GM23338 (cell line): ENCODE measurements around the gene CCBE1. TPM values are rescaled to one million over a fixed set of nuclear protein-coding genes. Genes with fewer than 3 reads are reported as not detected.

Experiments used
- ATAC-seq: fragments of 200-7000 bp; cut with Tn5 transposase; 3 replicates; pipeline ENCODE4 v1.9.1; 2020
- DNase-seq: peaks from one replicate; pipeline ENCODE4 v3.0.0-alpha.2; 2015; ENCODE audit warnings: low spot score
- H2AFZ ChIP-seq: fragments of 200-600 bp; sonication (generic); 2 replicates; pipeline ENCODE4 v1.8.0; 2016; ENCODE audit warnings: antibody characterized with exemption, mild to moderate bottlenecking, moderate library complexity
- H3F3A ChIP-seq: fragments of 200-600 bp; sonication (generic); replicated peaks from 2 replicates; pipeline ENCODE4 v1.8.0; 2017; ENCODE audit warnings: antibody characterized with exemption, mixed run types, low read depth
- H3K27ac ChIP-seq: fragments of 200-600 bp; sonication (generic); 2 replicates; pipeline ENCODE4 v1.6.1; 2016; ENCODE audit warnings: low read depth
- H3K27me3 ChIP-seq: fragments of 200-600 bp; sonication (generic); 2 replicates; pipeline ENCODE4 v1.8.0; 2016; ENCODE audit warnings: mild to moderate bottlenecking, mixed run types, moderate library complexity; ENCODE audit not compliant: insufficient read depth
- H3K36me3 ChIP-seq: fragments of 200-600 bp; sonication (generic); 2 replicates; pipeline ENCODE4 v1.8.0; 2016; ENCODE audit warnings: mild to moderate bottlenecking; ENCODE audit not compliant: insufficient read depth
- H3K4me1 ChIP-seq: fragments of 200-600 bp; sonication (generic); 2 replicates; pipeline ENCODE4 v1.8.0; 2016; ENCODE audit warnings: mild to moderate bottlenecking, moderate library complexity; ENCODE audit not compliant: insufficient read depth
- H3K4me2 ChIP-seq: fragments of 200-600 bp; sonication (generic); 2 replicates; pipeline ENCODE4 v1.7.1; 2017; ENCODE audit warnings: mixed run types
- H3K4me3 ChIP-seq: fragments of 200-600 bp; sonication (generic); 2 replicates; pipeline ENCODE4 v1.6.1; 2016; ENCODE audit warnings: mixed run types
- H3K79me2 ChIP-seq: fragments of 200-600 bp; sonication (generic); replicated peaks from 2 replicates; pipeline ENCODE4 v1.8.0; 2017; ENCODE audit warnings: mild to moderate bottlenecking; ENCODE audit not compliant: insufficient read depth
- H3K9me2 ChIP-seq: fragments of 200-600 bp; sonication (generic); 2 replicates; pipeline ENCODE4 v1.8.0; 2017; ENCODE audit not compliant: insufficient read depth
- H4K20me1 ChIP-seq: fragments of 200-600 bp; sonication (generic); replicated peaks from 2 replicates; pipeline ENCODE4 v1.8.0; 2017; ENCODE audit warnings: mild to moderate bottlenecking; ENCODE audit not compliant: insufficient read depth
- H3K27ac Mint-ChIP-seq: 2 replicates; pipeline ENCODE4 v1.8.0; 2020; ENCODE audit warnings: inconsistent platforms, mild to moderate bottlenecking, moderate library complexity, mixed read lengths
- H3K27me3 Mint-ChIP-seq: 3 replicates; pipeline ENCODE4 v1.8.0; 2022; ENCODE audit warnings: low read depth, mild to moderate bottlenecking, moderate library complexity, mixed read lengths, inconsistent platforms; ENCODE audit not compliant: insufficient read depth, poor library complexity
- H3K36me3 Mint-ChIP-seq: 3 replicates; pipeline ENCODE4 v1.8.0; 2021; ENCODE audit warnings: low read depth, mild to moderate bottlenecking, inconsistent platforms, moderate library complexity, mixed read lengths
- H3K4me1 Mint-ChIP-seq: 3 replicates; pipeline ENCODE4 v1.8.0; 2020; ENCODE audit warnings: mild to moderate bottlenecking, inconsistent platforms, mixed read lengths
- H3K4me3 Mint-ChIP-seq: 3 replicates; pipeline ENCODE4 v1.8.0; 2021; ENCODE audit warnings: moderate library complexity, mild to moderate bottlenecking, inconsistent platforms, mixed read lengths
- H3K9me3 Mint-ChIP-seq: 3 replicates; pipeline ENCODE4 v1.8.0; 2020; ENCODE audit warnings: moderate library complexity, mild to moderate bottlenecking, inconsistent platforms, mixed read lengths
- ETS1 ChIP-seq: IDR thresholded peaks from 2 replicates; pipeline ENCODE4 v1.6.1; 2016; ENCODE audit warnings: antibody characterized with exemption
- JUNB ChIP-seq: IDR thresholded peaks from one replicate; pipeline ENCODE4 v1.6.1; 2016; ENCODE audit warnings: antibody characterized with exemption; ENCODE audit not compliant: unreplicated experiment
- ZNF331 ChIP-seq: fragments of 250-450 bp; sonication (Bioruptor Pico); IDR thresholded peaks from 2 replicates; pipeline ENCODE4 v1.5.0; 2020; ENCODE audit warnings: low read depth, mild to moderate bottlenecking, moderate library complexity
- ZNF462 ChIP-seq: fragments of 250-450 bp; sonication (Bioruptor Pico); IDR thresholded peaks from 2 replicates; pipeline ENCODE4 v1.5.0; 2020; ENCODE audit warnings: mild to moderate bottlenecking, moderate library complexity
- polyA plus RNA-seq: library from polyadenylated mRNA; unstranded; fragments of >200 nt; fragmentation: Nextera tagmentation; extraction: Ambion mirVana; gene quantifications from 2 replicates; pipeline ENCODE4 v1.2.1, GENCODE V29; 2016
- total RNA-seq: library from RNA; depleted of rRNA; stranded (reverse); fragments of >200 nt; shearing (Covaris generic); gene quantifications from 2 replicates; pipeline ENCODE4 v1.2.3, GENCODE V29; 2014

Gene CCBE1
- total and polyA plus RNA-seq, 2 experiments from 2014 or later, result 2.1 to 2.6 TPM

- DNase-seq (no peak), ATAC-seq (no peak)
- H2AFZ ChIP-seq, result no peak overlapping the region
- H3K36me3 ChIP-seq, result no peaks in the 10 kb centered on the region
- Mint-ChIP-seq H3K4me1 (peaks cover 12% of the 10 kb centered on the region; the same call in 2 of the 3 replicates), H3K36me3 (no peaks in the 10 kb centered on the region), H3K27me3 (peaks cover 3% of the 10 kb centered on the region), H3K9me3 (no peaks in the 10 kb centered on the region; the same call in 2 of the 3 replicates), H3K27ac (no peak overlapping the region), H3K4me3 (no peak overlapping the region)
- H3K4me2 ChIP-seq, result no peak overlapping the region
- H3K4me1 ChIP-seq, result peaks cover 3% of the 10 kb centered on the region; the same call in 1 of the 2 replicates
- H3F3A ChIP-seq, result no peaks in the 10 kb centered on the region
- no peaks in the 10 kb centered on the region for H3K27me3 ChIP-seq
- no peaks in the 10 kb centered on the region for H3K79me2 ChIP-seq
- TF ChIP-seq JUNB (no peak), ZNF462 (CRISPR knock-in tag) (no peak), ETS1 (no peak), ZNF331 (CRISPR knock-in tag) (no peak)
- no peaks in the 10 kb centered on the region for H4K20me1 ChIP-seq
- no peak overlapping the region for H3K27ac ChIP-seq
- peaks cover 13% of the 10 kb centered on the region for H3K9me2 ChIP-seq
- H3K4me3 ChIP-seq, result no peak overlapping the region
Measured at GRCh38 chr18:59563176-59563785, 133.9 kb downstream of the CCBE1 start.
